ENCODE data around the gene HOTAIR.

DNA sequence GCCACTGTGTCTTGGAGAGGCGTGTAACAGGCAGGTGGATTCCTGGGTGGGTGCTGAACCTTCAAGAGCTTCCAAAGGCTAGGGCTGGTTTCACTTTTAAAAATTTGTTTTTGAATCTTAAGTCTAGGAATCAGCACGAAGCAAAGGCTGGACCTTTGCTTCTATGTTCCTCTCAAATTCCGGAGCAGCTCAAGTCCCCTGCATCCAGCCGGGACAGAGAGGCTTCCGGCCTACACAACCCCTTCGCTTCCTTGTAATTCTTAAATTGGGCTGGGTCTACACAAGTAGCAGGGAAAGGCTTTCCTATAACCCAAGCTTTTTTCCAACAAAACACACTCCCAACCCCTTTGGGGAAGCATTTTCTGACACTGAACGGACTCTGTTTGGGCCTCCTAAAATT, 11.7 kb downstream of the HOTAIR start:
- TF ChIP-seq EZH2 (IDR thresholded peaks at IDR 0.05; ENCODE audit: borderline replicate concordance, low read depth, low read length, severe bottlenecking) (peak; percentile 46), POLR2A (IDR thresholded peaks at IDR 0.05; ENCODE audit: low read depth, low read length) (no peak), GATA2 (IDR thresholded peaks at IDR 0.05; ENCODE audit: insufficient read depth, insufficient read length, low read depth, low read length) (no peak), POLR2AphosphoS5 (IDR thresholded peaks at IDR 0.05; ENCODE audit: insufficient read depth, low read depth, low read length) (no peak), JUN (IDR thresholded peaks at IDR 0.05; ENCODE audit: borderline replicate concordance, insufficient read depth, insufficient read length, low read depth) (no peak), MYC (IDR thresholded peaks at IDR 0.05; ENCODE audit: low read depth, low read length) (no peak), FOS (IDR thresholded peaks at IDR 0.05; ENCODE audit: borderline replicate concordance, insufficient read depth, low read length) (no peak)
- TF ChIP-seq, protein P1, sequence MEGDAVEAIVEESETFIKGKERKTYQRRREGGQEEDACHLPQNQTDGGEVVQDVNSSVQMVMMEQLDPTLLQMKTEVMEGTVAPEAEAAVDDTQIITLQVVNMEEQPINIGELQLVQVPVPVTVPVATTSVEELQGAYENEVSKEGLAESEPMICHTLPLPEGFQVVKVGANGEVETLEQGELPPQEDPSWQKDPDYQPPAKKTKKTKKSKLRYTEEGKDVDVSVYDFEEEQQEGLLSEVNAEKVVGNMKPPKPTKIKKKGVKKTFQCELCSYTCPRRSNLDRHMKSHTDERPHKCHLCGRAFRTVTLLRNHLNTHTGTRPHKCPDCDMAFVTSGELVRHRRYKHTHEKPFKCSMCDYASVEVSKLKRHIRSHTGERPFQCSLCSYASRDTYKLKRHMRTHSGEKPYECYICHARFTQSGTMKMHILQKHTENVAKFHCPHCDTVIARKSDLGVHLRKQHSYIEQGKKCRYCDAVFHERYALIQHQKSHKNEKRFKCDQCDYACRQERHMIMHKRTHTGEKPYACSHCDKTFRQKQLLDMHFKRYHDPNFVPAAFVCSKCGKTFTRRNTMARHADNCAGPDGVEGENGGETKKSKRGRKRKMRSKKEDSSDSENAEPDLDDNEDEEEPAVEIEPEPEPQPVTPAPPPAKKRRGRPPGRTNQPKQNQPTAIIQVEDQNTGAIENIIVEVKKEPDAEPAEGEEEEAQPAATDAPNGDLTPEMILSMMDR (IDR thresholded peaks at IDR 0.05; ENCODE audit: extremely low read depth in 1 of 2, insufficient read depth in 1 of 2, low read depth in 1 of 2, low read length in 2 of 2): no peak
- TF ChIP-seq, protein P2, sequence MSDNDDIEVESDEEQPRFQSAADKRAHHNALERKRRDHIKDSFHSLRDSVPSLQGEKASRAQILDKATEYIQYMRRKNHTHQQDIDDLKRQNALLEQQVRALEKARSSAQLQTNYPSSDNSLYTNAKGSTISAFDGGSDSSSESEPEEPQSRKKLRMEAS (IDR thresholded peaks at IDR 0.05; ENCODE audit: insufficient read depth, insufficient read length): no peak
